GM03348 (cell line): ENCODE measurements around the gene TRIP12.

Experiments used
- DNase-seq: peaks from one replicate; pipeline ENCODE4 v3.0.0; 2012; ENCODE audit warnings: low spot score

TRIP12 gene

DNA sequence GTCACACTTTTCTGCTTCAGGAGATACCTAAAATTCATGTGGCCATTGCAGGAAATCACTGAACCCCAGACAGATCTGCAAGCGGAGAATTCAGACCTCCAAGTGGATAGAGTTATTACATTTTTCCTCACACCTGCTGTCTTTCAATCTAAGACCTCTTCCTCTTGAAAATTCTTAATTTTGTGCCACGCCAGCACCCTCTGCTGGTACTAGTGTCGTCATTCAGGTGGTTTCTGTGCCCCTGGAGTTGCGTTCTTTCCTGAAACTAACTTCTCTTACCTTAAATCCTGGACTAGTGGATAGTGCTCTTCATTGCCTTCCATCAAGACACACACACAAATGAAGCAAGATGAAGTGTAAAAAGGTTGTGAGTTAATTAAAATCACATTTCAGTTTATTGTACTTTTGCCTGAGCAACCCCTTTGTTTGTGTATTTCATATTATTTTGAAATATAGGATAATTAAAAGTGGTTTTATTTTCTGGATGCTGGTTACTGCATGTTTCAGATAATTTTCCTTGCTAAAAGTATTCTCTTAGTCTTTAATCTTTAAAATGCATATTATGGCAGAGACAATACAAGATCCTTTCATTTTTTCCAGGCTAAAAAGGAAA is 205.8 kb downstream of the TRIP12 start:
- DNase-seq, result no peak

DNA sequence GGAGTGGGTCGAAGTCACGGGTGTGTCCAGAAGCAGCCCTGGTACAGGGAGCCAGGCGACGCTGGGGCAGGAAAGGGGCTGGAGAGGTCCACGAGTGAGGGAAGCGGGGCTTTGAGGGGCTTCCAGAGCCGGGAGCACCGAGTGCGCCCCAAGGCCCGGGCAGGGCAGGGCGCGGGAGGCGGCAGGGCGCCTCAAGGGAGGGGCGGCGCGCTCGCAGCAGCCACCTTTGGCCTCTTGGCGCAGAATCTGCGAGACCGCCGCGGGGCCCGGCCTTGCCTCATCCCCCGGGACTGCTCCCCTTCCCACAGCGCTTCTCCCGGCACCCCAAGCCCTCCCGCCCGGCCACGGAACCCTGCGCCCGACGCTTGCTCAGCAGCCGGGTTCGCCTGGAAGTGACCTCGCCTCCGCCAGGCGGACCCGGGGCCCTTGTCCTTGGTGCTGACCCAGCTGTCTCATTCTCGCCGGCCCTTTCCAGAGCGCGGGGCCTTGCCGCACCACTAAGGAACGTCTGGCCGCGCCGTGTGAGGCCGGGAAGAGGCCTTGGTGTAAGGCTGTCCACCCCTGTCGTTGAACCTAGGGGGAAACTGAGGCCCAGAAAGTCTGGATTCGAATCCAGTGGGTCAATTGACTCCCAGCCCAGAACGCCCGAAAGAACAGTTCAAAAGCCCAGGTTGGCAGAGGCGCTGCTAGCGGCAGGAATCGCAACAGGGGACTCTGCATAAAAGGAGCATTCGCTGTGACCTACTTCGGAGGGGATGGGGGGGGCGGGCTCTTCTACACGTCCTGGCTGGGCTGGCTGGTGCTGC is 206.9 kb downstream of the TRIP12 start:
- peak; percentile 91 for DNase-seq

DNA sequence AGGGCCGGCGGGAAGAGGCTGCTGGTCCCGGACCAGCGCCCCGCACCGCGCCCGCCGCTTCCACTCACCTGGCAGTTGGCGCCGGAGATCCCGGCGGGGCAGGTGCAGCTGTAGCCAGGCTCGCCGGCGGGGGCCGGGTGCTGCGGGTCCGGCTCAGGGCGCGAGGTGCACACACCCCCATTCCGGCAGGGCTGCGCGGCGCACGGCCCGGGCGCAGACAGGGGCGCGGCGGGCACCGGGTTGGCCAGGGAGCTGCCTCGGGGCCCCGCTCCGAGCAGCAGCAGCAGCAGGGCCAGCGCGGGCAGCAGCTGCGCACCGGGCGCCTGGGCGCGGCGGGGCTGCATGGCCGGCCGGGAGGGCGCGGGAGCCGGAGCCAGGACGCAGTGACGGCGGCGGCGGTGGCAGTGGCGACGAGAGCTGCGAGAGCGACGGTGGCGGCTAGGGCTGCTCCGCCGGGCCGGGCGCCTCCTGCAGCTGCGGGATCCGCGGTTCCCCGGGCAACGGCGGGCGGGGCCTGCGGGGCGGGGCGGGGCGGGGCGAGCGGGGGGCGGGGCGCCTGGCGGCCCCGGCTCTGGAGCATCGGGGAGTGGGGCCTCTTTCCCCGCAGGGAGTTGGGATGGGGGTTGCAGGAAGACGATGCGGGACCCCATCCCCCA is 207.6 kb downstream of the TRIP12 start, which contains the start of gene DNER:
Gene DNER (minus strand): TSS at position 476 of the 656 bp plus-strand sequence. CDS start 132 bp downstream, at position 344.
- peak; percentile 78 for DNase-seq
